K562 (cell line): ENCODE results near the gene GLT8D2. TPM values are rescaled to one million over a fixed set of nuclear protein-coding genes. Genes with fewer than 3 reads are reported as not detected.

Source experiments
- CLOCK ChIP-seq: fragments of 250-450 bp; sonication (Bioruptor Pico); IDR thresholded peaks from 2 replicates; pipeline ENCODE4 v1.4.0; 2020; ENCODE audit warnings: mild to moderate bottlenecking, moderate library complexity, borderline replicate concordance
- HDGF ChIP-seq: fragments of 450-650 bp; IDR thresholded peaks from 2 replicates; pipeline ENCODE4 v1.6.1; 2016
- L3MBTL2 ChIP-seq: fragments of 450-650 bp; IDR thresholded peaks from 2 replicates; pipeline ENCODE4 v1.6.1; 2016; ENCODE audit warnings: mild to moderate bottlenecking, moderate library complexity
- MAFK ChIP-seq: IDR thresholded peaks from 2 replicates; pipeline ENCODE4 v1.6.1; 2011; ENCODE audit warnings: low read length, improper control_type of control experiment
- NONO ChIP-seq, 2 experiments: fragments of 200-400 bp in 1 of 2; fragments of 450-650 bp in 1 of 2; formaldehyde crosslinking in 1 of 2; IDR thresholded peaks; 2 replicates each; pipeline ENCODE4 v1.6.1; 2017; ENCODE audit warnings: low read depth in 2 of 2, mild to moderate bottlenecking in 2 of 2, moderate library complexity in 2 of 2, low read length in 1 of 2
- PHF8 ChIP-seq: fragments of 200-600 bp; sonication (generic); IDR thresholded peaks from 2 replicates; pipeline ENCODE4 v1.6.1; 2012; ENCODE audit warnings: mixed run types, mild to moderate bottlenecking, inconsistent platforms, low read length, moderate library complexity, borderline replicate concordance
- RBBP5 ChIP-seq: fragments of 200-600 bp; sonication (generic); IDR thresholded peaks from 2 replicates; pipeline ENCODE4 v1.6.1; 2012; ENCODE audit warnings: borderline replicate concordance, mild to moderate bottlenecking, low read length, control low read depth, inconsistent platforms; ENCODE audit not compliant: insufficient read depth, poor library complexity, severe bottlenecking
- RBFOX2 ChIP-seq: fragments of 200-400 bp; formaldehyde crosslinking; IDR thresholded peaks from 2 replicates; pipeline ENCODE4 v1.6.1; 2017; ENCODE audit warnings: low read depth, mild to moderate bottlenecking, low read length, moderate library complexity
- SMAD4 ChIP-seq: fragments of 250-450 bp; sonication (Bioruptor Pico); conservative IDR thresholded peaks from 2 replicates; pipeline ENCODE4 v1.8.0; 2021; ENCODE audit warnings: inconsistent platforms, mild to moderate bottlenecking, moderate library complexity
- SP1 ChIP-seq: sonication (generic); formaldehyde crosslinking; IDR thresholded peaks from 2 replicates; pipeline ENCODE4 v1.8.1; 2022; ENCODE audit warnings: mild to moderate bottlenecking, missing genetic modification reagents
- TCF15 ChIP-seq: fragments of 250-450 bp; sonication (Bioruptor Pico); IDR thresholded peaks from 2 replicates; pipeline ENCODE4 v1.8.0; 2022; ENCODE audit warnings: moderate library complexity, mild to moderate bottlenecking, inconsistent platforms
- TEAD4 ChIP-seq, 2 experiments: sonication (generic) in 1 of 2; formaldehyde crosslinking in 1 of 2; IDR thresholded peaks; 2 replicates each; pipeline versions ENCODE4 v1.6.1 to v1.8.0; 2012 to 2022; ENCODE audit warnings: borderline replicate concordance in 1 of 2, inconsistent platforms in 1 of 2, low read length in 1 of 2, mild to moderate bottlenecking in 1 of 2, missing genetic modification reagents in 1 of 2
- ZNF766 ChIP-seq: fragments of 200-800 bp; sonication (Bioruptor generic); conservative IDR thresholded peaks from 2 replicates; pipeline ENCODE4 v1.6.1; 2016; ENCODE audit warnings: missing genetic modification characterization, missing compliant biosample characterization
- polyA plus RNA-seq, 8 experiments: library from polyadenylated mRNA; depleted of rRNA in 4 of 8; stranded (reverse) in 5 of 8; unstranded in 3 of 8; fragments of >200 nt; fragmentation: Nextera tagmentation in 2 of 8; fragmentation: Illumina TruSeq in 1 of 8; extraction: Ambion mirVana in 2 of 8; extraction: Trizol in 1 of 8; gene quantifications; 2 replicates each; pipeline versions ENCODE4 v1.2.1 to v1.2.3, GENCODE V29; 2011 to 2014; ENCODE audit warnings: inconsistent platforms in 1 of 8, missing spikeins in 1 of 8
- total RNA-seq, 7 experiments: library from RNA; depleted of rRNA in 6 of 7; stranded (reverse); fragments of >200 nt in 6 of 7; fragmentation: Illumina TruSeq in 2 of 7; extraction: Trizol in 2 of 7; gene quantifications; 2 replicates each; pipeline versions ENCODE4 v1.2.1 to v1.2.3, GENCODE V29; 2011 to 2021; ENCODE audit warnings: low replicate concordance in 1 of 7
- TF ChIP-seq, protein P1 (sequence below): fragments of 200-800 bp; sonication (Bioruptor generic); IDR thresholded peaks from 2 replicates; pipeline ENCODE4 v1.6.1; 2017; ENCODE audit warnings: missing genetic modification characterization, missing compliant biosample characterization
- TF ChIP-seq, protein P2 (sequence below): sonication (generic); formaldehyde crosslinking; IDR thresholded peaks from 2 replicates; pipeline ENCODE4 v1.9.0; 2022; ENCODE audit warnings: mild to moderate bottlenecking, missing genetic modification reagents
- TF ChIP-seq, protein P3 (sequence below): sonication (generic); formaldehyde crosslinking; IDR thresholded peaks from 2 replicates; pipeline ENCODE4 v1.8.1; 2023; ENCODE audit warnings: mild to moderate bottlenecking, missing genetic modification reagents
- TF ChIP-seq, protein P4 (sequence below): sonication (generic); formaldehyde crosslinking; IDR thresholded peaks from 2 replicates; pipeline ENCODE4 v1.5.0; 2020; ENCODE audit warnings: missing genetic modification reagents

The GLT8D2 gene
- total and polyA plus RNA-seq, 9 of the 15 experiments (the other 6 are each of a cell fraction or from before 2014, with no cell fraction given) = 0.18 to 0.27 (median 0.18) TPM; not detected in 6

DNA sequence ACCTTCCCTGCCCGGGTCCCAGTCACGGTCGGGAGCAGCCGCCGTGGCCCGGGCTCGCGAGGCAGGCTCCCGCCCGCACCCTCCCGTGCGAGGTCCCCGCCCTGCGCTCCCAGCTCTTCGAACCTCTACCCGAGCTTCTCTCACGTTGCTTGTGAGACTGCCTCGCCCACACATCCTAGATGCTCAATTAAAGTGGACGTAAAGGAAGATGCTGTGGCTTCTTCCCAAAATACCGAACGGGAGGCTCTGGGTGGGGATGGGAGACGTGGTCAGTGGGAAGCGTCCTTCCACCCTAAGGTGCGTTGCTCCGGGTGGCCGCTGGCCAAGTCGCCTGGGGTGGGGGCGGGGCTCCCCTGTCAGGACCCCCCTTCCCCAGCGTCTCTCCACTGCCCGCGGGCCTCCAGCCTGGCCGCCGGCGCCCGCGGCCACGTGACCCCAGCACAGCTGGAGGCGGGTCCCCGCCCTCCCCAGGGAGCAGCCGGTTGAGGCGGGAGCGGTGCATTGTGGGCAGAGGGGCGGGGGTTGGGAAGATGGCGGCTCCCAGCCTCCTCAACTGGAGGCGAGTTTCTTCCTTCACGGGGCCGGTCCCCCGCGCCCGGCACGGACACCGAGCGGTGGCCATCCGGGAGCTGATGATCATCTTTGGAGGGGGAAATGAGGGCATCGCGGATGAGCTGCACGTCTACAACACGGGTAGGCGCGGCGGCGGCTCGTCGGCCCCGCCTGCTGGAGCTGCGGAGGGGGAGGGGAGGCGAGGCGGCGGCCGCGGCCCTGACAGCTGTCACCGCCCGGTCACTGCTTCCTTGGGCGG lies 14.2 kb upstream of the GLT8D2 start, which contains the start of gene HCFC2 (continued):
- TF ChIP-seq CLOCK (CRISPR knock-in tag) = peak; percentile 56; the same call in 1 of the 2 replicates
- no peak for TF ChIP-seq TCF15 (CRISPR knock-in tag)
- TF ChIP-seq RBFOX2 = peak; percentile 77
- TF ChIP-seq, protein P1, sequence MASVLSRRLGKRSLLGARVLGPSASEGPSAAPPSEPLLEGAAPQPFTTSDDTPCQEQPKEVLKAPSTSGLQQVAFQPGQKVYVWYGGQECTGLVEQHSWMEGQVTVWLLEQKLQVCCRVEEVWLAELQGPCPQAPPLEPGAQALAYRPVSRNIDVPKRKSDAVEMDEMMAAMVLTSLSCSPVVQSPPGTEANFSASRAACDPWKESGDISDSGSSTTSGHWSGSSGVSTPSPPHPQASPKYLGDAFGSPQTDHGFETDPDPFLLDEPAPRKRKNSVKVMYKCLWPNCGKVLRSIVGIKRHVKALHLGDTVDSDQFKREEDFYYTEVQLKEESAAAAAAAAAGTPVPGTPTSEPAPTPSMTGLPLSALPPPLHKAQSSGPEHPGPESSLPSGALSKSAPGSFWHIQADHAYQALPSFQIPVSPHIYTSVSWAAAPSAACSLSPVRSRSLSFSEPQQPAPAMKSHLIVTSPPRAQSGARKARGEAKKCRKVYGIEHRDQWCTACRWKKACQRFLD = peak; percentile 84
- peak in 1 of 2 experiments; percentile 83; a peak in 1 of 4 replicates for TF ChIP-seq NONO (IDR thresholded peaks at IDR 0.05; ENCODE audit: low read depth in 2 of 2, low read length in 1 of 2)
- peak; percentile 98 for TF ChIP-seq RBBP5
- no peak for TF ChIP-seq TEAD4 (IDR thresholded peaks at IDR 0.05; ENCODE audit: low read length)
- TF ChIP-seq TEAD4 (CRISPR knock-in tag; IDR thresholded peaks at IDR 0.05; ENCODE audit: borderline replicate concordance) = no peak
- 0 out of 2 replicates have a peak, but pooled peaks have one; percentile 18 for TF ChIP-seq ZNF766 (CRISPR knock-in tag)
- 0 out of 2 replicates have a peak, but pooled peaks have one; percentile 23 for TF ChIP-seq HDGF
- TF ChIP-seq, protein P2, sequence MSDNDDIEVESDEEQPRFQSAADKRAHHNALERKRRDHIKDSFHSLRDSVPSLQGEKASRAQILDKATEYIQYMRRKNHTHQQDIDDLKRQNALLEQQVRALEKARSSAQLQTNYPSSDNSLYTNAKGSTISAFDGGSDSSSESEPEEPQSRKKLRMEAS (CRISPR knock-in tag) = peak; percentile 88
- peak; percentile 82 for TF ChIP-seq SP1 (CRISPR knock-in tag)
- TF ChIP-seq L3MBTL2 = peak; percentile 67
- 0 out of 2 replicates have a peak, but pooled peaks have one; percentile 3 for TF ChIP-seq MAFK
- TF ChIP-seq, protein P3, sequence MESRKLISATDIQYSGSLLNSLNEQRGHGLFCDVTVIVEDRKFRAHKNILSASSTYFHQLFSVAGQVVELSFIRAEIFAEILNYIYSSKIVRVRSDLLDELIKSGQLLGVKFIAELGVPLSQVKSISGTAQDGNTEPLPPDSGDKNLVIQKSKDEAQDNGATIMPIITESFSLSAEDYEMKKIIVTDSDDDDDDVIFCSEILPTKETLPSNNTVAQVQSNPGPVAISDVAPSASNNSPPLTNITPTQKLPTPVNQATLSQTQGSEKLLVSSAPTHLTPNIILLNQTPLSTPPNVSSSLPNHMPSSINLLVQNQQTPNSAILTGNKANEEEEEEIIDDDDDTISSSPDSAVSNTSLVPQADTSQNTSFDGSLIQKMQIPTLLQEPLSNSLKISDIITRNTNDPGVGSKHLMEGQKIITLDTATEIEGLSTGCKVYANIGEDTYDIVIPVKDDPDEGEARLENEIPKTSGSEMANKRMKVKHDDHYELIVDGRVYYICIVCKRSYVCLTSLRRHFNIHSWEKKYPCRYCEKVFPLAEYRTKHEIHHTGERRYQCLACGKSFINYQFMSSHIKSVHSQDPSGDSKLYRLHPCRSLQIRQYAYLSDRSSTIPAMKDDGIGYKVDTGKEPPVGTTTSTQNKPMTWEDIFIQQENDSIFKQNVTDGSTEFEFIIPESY (CRISPR knock-in tag) = 0 out of 2 replicates have a peak, but pooled peaks have one; percentile 7
- peak; percentile 92 for TF ChIP-seq SMAD4 (CRISPR knock-in tag)
- TF ChIP-seq, protein P4, sequence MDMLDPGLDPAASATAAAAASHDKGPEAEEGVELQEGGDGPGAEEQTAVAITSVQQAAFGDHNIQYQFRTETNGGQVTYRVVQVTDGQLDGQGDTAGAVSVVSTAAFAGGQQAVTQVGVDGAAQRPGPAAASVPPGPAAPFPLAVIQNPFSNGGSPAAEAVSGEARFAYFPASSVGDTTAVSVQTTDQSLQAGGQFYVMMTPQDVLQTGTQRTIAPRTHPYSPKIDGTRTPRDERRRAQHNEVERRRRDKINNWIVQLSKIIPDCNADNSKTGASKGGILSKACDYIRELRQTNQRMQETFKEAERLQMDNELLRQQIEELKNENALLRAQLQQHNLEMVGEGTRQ (CRISPR knock-in tag) = peak; percentile 98
- peak; percentile 77; the same call in 1 of the 2 replicates for TF ChIP-seq PHF8
